HL-60 (cell line): ENCODE results near the gene CYP4F2.

Experiments
- CTCF ChIP-seq: IDR thresholded peaks from one replicate; pipeline ENCODE4 v1.5.1; 2011; ENCODE audit warnings: low read length, control low read depth, inconsistent platforms; ENCODE audit not compliant: insufficient read depth
- GABPA ChIP-seq: IDR thresholded peaks from 2 replicates; pipeline ENCODE4 v1.6.1; 2012; ENCODE audit warnings: low read depth
- POLR2AphosphoS5 ChIP-seq: IDR thresholded peaks from 2 replicates; pipeline ENCODE4 v1.6.1; 2012; ENCODE audit warnings: low read depth
- REST ChIP-seq: IDR thresholded peaks from 2 replicates; pipeline ENCODE4 v1.6.1; 2012; ENCODE audit warnings: low read depth; ENCODE audit not compliant: insufficient replicate concordance
- SPI1 ChIP-seq: IDR thresholded peaks from 2 replicates; pipeline ENCODE4 v1.6.1; 2012; ENCODE audit warnings: low read depth, mild to moderate bottlenecking, borderline replicate concordance

GRCh38 chr19:15829306-15829698 is 68.6 kb downstream of the CYP4F2 start:
- TF ChIP-seq CTCF (no peak), REST (no peak), POLR2AphosphoS5 (no peak), SPI1 (no peak), GABPA (no peak)
